IMR-90 (cell line): ENCODE measurements around the gene ZNF705A. TPM values are rescaled to one million over a fixed set of nuclear protein-coding genes. Genes with fewer than 3 reads are reported as not detected.

Experiments
- ATAC-seq: fragments of 200-7000 bp; cut with Tn5 transposase; 2 replicates; pipeline ENCODE4 v1.9.1; 2020; ENCODE audit warnings: low read depth, mild to moderate bottlenecking, moderate library complexity
- BruUV-seq: library from RNA; stranded (reverse); fragments of 400-500 nt; replicated peaks from 2 replicates; lab custom pipeline; 2021; lab: Mats Ljungman, UMichigan
- CTCF ChIA-PET: fragments of 300-600 bp; formaldehyde crosslinking; extraction: SDS; loops from one replicate; lab custom pipeline; 2021; ENCODE audit warnings: antibody characterized with exemption; lab: Yijun Ruan, JAX
- POLR2A ChIA-PET: fragments of 300-600 bp; sonication (Branson Sonifier 250); formaldehyde crosslinking; loops from one replicate; lab custom pipeline; 2022; ENCODE audit warnings: antibody characterized with exemption; ENCODE audit not compliant: unreplicated experiment; lab: Charles Lee
- DNase-seq: peaks from one replicate; pipeline ENCODE4 v3.0.0; 2013
- H2AFZ ChIP-seq: replicated peaks from 2 replicates; pipeline ENCODE3; 2013; ENCODE audit warnings: low read length, mild to moderate bottlenecking; ENCODE audit not compliant: poor library complexity
- H2AK5ac ChIP-seq: 2 replicates; pipeline ENCODE4 v1.6.1; 2013; ENCODE audit warnings: low read depth, low read length, inconsistent platforms
- H2AK9ac ChIP-seq: replicated peaks from 2 replicates; pipeline ENCODE3; 2013; ENCODE audit warnings: mild to moderate bottlenecking, low read depth, low read length, moderate library complexity; ENCODE audit not compliant: poor library complexity
- H2BK120ac ChIP-seq: 2 replicates; pipeline ENCODE4 v1.6.1; 2013; ENCODE audit warnings: low read depth, low read length, inconsistent platforms
- H2BK15ac ChIP-seq: 3 replicates; pipeline ENCODE4 v1.6.1; 2013; ENCODE audit warnings: low read depth, low read length, inconsistent platforms
- H2BK20ac ChIP-seq: 2 replicates; pipeline ENCODE4 v1.6.1; 2013; ENCODE audit warnings: low read depth, mild to moderate bottlenecking, inconsistent platforms, low read length, moderate library complexity
- H2BK5ac ChIP-seq: 2 replicates; pipeline ENCODE4 v1.6.1; 2013; ENCODE audit warnings: mild to moderate bottlenecking, low read depth, low read length, inconsistent platforms; ENCODE audit not compliant: poor library complexity, severe bottlenecking
- H3K14ac ChIP-seq: replicated peaks from 2 replicates; pipeline ENCODE4 v1.6.1; 2013; ENCODE audit warnings: low read depth, low read length, inconsistent platforms
- H3K18ac ChIP-seq: 2 replicates; pipeline ENCODE4 v1.6.1; 2013; ENCODE audit warnings: low read depth, low read length, control low read depth
- H3K23ac ChIP-seq: 2 replicates; pipeline ENCODE4 v1.6.1; 2013; ENCODE audit warnings: low read depth, low read length, inconsistent platforms
- H3K27ac ChIP-seq: 2 replicates; pipeline ENCODE4 v1.5.1; 2013; ENCODE audit warnings: mild to moderate bottlenecking, control low read depth, low read length; ENCODE audit not compliant: insufficient read depth
- H3K27me3 ChIP-seq: 2 replicates; pipeline ENCODE4 v1.6.1; 2013; ENCODE audit warnings: low read length; ENCODE audit not compliant: control insufficient read depth, insufficient read depth
- H3K36me3 ChIP-seq: 2 replicates; pipeline ENCODE4 v1.6.1; 2013; ENCODE audit warnings: low read length, mixed read lengths; ENCODE audit not compliant: control insufficient read depth, insufficient read depth
- H3K4ac ChIP-seq: 2 replicates; pipeline ENCODE4 v1.6.1; 2013; ENCODE audit warnings: low read depth, low read length, inconsistent platforms
- H3K4me1 ChIP-seq: 2 replicates; pipeline ENCODE4 v1.6.1; 2013; ENCODE audit warnings: low read length, mixed read lengths; ENCODE audit not compliant: control insufficient read depth, insufficient read depth
- H3K4me2 ChIP-seq: 2 replicates; pipeline ENCODE4 v1.6.1; 2013; ENCODE audit warnings: low read depth, mild to moderate bottlenecking, control low read depth, low read length, moderate library complexity
- H3K4me3 ChIP-seq: 2 replicates; pipeline ENCODE4 v1.5.1; 2013; ENCODE audit warnings: low read depth, mild to moderate bottlenecking, control low read depth, low read length, moderate library complexity; ENCODE audit not compliant: insufficient read depth
- H3K56ac ChIP-seq: 2 replicates; pipeline ENCODE4 v1.6.1; 2013; ENCODE audit warnings: low read length, inconsistent platforms; ENCODE audit not compliant: insufficient read depth; ENCODE audit errors: extremely low read depth
- H3K79me1 ChIP-seq, 2 experiments: 2 replicates each; pipeline ENCODE4 v1.6.1; 2013; ENCODE audit warnings: low read length in 2 of 2, inconsistent platforms in 1 of 2, low read depth in 1 of 2
- H3K9ac ChIP-seq: 2 replicates; pipeline ENCODE4 v1.6.1; 2013; ENCODE audit warnings: low read depth, low read length, control low read depth
- H3K9me1 ChIP-seq: 2 replicates; pipeline ENCODE4 v1.6.1; 2013; ENCODE audit warnings: low read length, inconsistent platforms; ENCODE audit not compliant: insufficient read depth
- H3K9me3 ChIP-seq: 2 replicates; pipeline ENCODE4 v1.6.1; 2013; ENCODE audit warnings: low read length; ENCODE audit not compliant: control insufficient read depth, insufficient read depth
- H4K20me1 ChIP-seq: 2 replicates; pipeline ENCODE4 v1.6.1; 2013; ENCODE audit warnings: low read length, inconsistent platforms; ENCODE audit not compliant: insufficient read depth
- H4K5ac ChIP-seq: 2 replicates; pipeline ENCODE4 v1.6.1; 2013; ENCODE audit warnings: mild to moderate bottlenecking, low read depth, low read length, control low read depth
- H4K8ac ChIP-seq, 2 experiments: 2 replicates each; pipeline ENCODE4 v1.6.1; 2013; ENCODE audit warnings: low read depth in 2 of 2, low read length in 2 of 2, control low read depth in 1 of 2, inconsistent platforms in 1 of 2
- H4K91ac ChIP-seq: 2 replicates; pipeline ENCODE4 v1.6.1; 2013; ENCODE audit warnings: low read depth, low read length, inconsistent platforms; ENCODE audit not compliant: insufficient read depth
- BHLHE40 ChIP-seq: fragments of 150-350 bp; IDR thresholded peaks from 2 replicates; pipeline ENCODE4 v1.6.1; 2016; ENCODE audit warnings: mild to moderate bottlenecking, low read depth, low read length
- CEBPB ChIP-seq: IDR thresholded peaks from 2 replicates; pipeline ENCODE4 v1.6.1; 2012; ENCODE audit warnings: low read depth, low read length, improper control_type of control experiment
- CHD1 ChIP-seq: IDR thresholded peaks from 2 replicates; pipeline ENCODE4 v1.6.1; 2012; ENCODE audit warnings: low read depth, low read length, improper control_type of control experiment
- CTCF ChIP-seq: conservative IDR thresholded peaks from 2 replicates; pipeline ENCODE4 v1.5.1; 2012; ENCODE audit warnings: mild to moderate bottlenecking, low read depth, low read length, improper control_type of control experiment
- ELK1 ChIP-seq: fragments of 150-350 bp; IDR thresholded peaks from 2 replicates; pipeline ENCODE4 v1.6.1; 2016; ENCODE audit warnings: low read depth, mild to moderate bottlenecking, low read length, moderate library complexity, borderline replicate concordance
- FOS ChIP-seq: fragments of 150-350 bp; IDR thresholded peaks from 2 replicates; pipeline ENCODE4 v1.6.1; 2016; ENCODE audit warnings: low read depth, low read length
- MAFK ChIP-seq: IDR thresholded peaks from 2 replicates; pipeline ENCODE4 v1.6.1; 2012; ENCODE audit warnings: low read depth, low read length, improper control_type of control experiment
- MAZ ChIP-seq: IDR thresholded peaks from 2 replicates; pipeline ENCODE4 v1.6.1; 2012; ENCODE audit warnings: low read depth, mild to moderate bottlenecking, low read length, improper control_type of control experiment, moderate library complexity, borderline replicate concordance
- MXI1 ChIP-seq: IDR thresholded peaks from 2 replicates; pipeline ENCODE4 v1.6.1; 2012; ENCODE audit warnings: low read depth, mild to moderate bottlenecking, low read length, moderate library complexity, borderline replicate concordance
- NFE2L2 ChIP-seq: fragments of 150-350 bp; IDR thresholded peaks from 2 replicates; pipeline ENCODE4 v1.6.1; 2016; ENCODE audit warnings: low read depth, mild to moderate bottlenecking, low read length
- POLR2A ChIP-seq: IDR thresholded peaks from 2 replicates; pipeline ENCODE4 v1.6.1; 2012; ENCODE audit warnings: mild to moderate bottlenecking, low read depth, low read length
- RAD21 ChIP-seq: IDR thresholded peaks from 2 replicates; pipeline ENCODE4 v1.6.1; 2012; ENCODE audit warnings: low read length, improper control_type of control experiment
- RCOR1 ChIP-seq: IDR thresholded peaks from 2 replicates; pipeline ENCODE4 v1.6.1; 2012; ENCODE audit warnings: mild to moderate bottlenecking, low read length, improper control_type of control experiment; ENCODE audit not compliant: insufficient replicate concordance
- RFX5 ChIP-seq: IDR thresholded peaks from 2 replicates; pipeline ENCODE4 v1.8.0; 2012; ENCODE audit warnings: low read depth, mild to moderate bottlenecking, low read length, moderate library complexity
- SMC3 ChIP-seq: fragments of 150-350 bp; IDR thresholded peaks from 2 replicates; pipeline ENCODE4 v1.6.1; 2016; ENCODE audit warnings: low read depth, mild to moderate bottlenecking, antibody characterized with exemption, low read length, moderate library complexity
- USF2 ChIP-seq: fragments of 150-350 bp; IDR thresholded peaks from 2 replicates; pipeline ENCODE4 v1.6.1; 2017; ENCODE audit warnings: mild to moderate bottlenecking, antibody characterized with exemption, low read length, low read depth
- WGBS, 2 experiments: methylation state at CpG; one replicate each; pipeline versions ENCODE4 v1.1.5 to v1.1.7; 2013; ENCODE audit warnings: missing lambda C conversion rate in 2 of 2; ENCODE audit not compliant: insufficient read length in 1 of 2; ENCODE audit errors: extremely low coverage in 2 of 2; 5-methylcytosine and 5-hydroxymethylcytosine counted together
- dilution Hi-C: fragments of 300-500 bp; cut with HindIII; formaldehyde crosslinking; loops from one replicate; pipeline ENCODE4 v1.14.3; 2018; ENCODE audit warnings: low sequenced_read_pairs; ENCODE audit not compliant: unreplicated experiment
- in situ Hi-C: fragments of 300-500 bp; cut with MboI; formaldehyde crosslinking; loops from 3 replicates; pipeline ENCODE4 v1.14.3; 2019; ENCODE audit warnings: low sequenced_read_pairs, inconsistent platforms, mixed read lengths
- intact Hi-C: fragments of 100-400 bp; cut with micrococcal nuclease; formaldehyde crosslinking; loops from 2 replicates; pipeline ENCODE4 v1.10.0; 2022
- polyA plus RNA-seq, 3 experiments: library from polyadenylated mRNA; depleted of rRNA; stranded (reverse); fragments of >200 nt; gene quantifications; 2 replicates each; pipeline ENCODE4 v1.2.3, GENCODE V29; 2012; ENCODE audit warnings: low replicate concordance in 1 of 3
- total RNA-seq: library from RNA; depleted of rRNA; stranded (reverse); fragments of >200 nt; gene quantifications from 2 replicates; pipeline ENCODE4 v1.2.3, GENCODE V29; 2012

ZNF705A gene
- total and polyA plus RNA-seq, 2 of the 4 experiments (the other 2 are of a cell fraction), result not detected

- no TSS peak for BruUV-seq
- Histone ChIP-seq H2BK120ac (no peak overlapping the region), H3K79me1 (no peaks in the 10 kb centered on the region), H3K9ac (no peak overlapping the region), H3K4me1 (no peaks in the 10 kb centered on the region; the same call in 1 of the 2 replicates), H2AK5ac (no peak overlapping the region), H2AK9ac (no peak overlapping the region), H4K8ac (no peak overlapping the region), H3K27ac (no peak overlapping the region), H2BK20ac (no peak overlapping the region), H3K27me3 (no peaks in the 10 kb centered on the region), H3K4ac (no peak overlapping the region), H3K18ac (no peak overlapping the region), H4K20me1 (no peaks in the 10 kb centered on the region), H2BK5ac (no peak overlapping the region), H3K14ac (no peak overlapping the region), H2BK15ac (no peak overlapping the region), H3K56ac (no peak overlapping the region), H4K91ac (no peak overlapping the region), H3K9me1 (no peaks in the 10 kb centered on the region), H3K4me2 (no peak overlapping the region), H3K36me3 (no peaks in the 10 kb centered on the region), H3K4me3 (no peak overlapping the region), H2AFZ (no peak overlapping the region), H3K9me3 (peaks cover 2% of the 10 kb centered on the region; the same call in 1 of the 2 replicates), H3K23ac (no peak overlapping the region), H4K5ac (no peak overlapping the region)
- intact Hi-C loops (no loop called here), in situ Hi-C loops (no loop called here), dilution Hi-C loops (no loop called here)
- CTCF ChIA-PET, result no interaction called here
- TF ChIP-seq SMC3, result no peak
- no peak for TF ChIP-seq CHD1
- no peak for TF ChIP-seq BHLHE40
- no peak for TF ChIP-seq CTCF
- no peak for TF ChIP-seq CEBPB
- TF ChIP-seq RAD21, result no peak
- no peak for TF ChIP-seq MAFK
- TF ChIP-seq RFX5, result no peak
- no peak for TF ChIP-seq USF2
- no peak for TF ChIP-seq MXI1
- TF ChIP-seq NFE2L2, result no peak
- no peak for TF ChIP-seq ELK1
- TF ChIP-seq RCOR1, result no peak
- no peak for TF ChIP-seq FOS
- TF ChIP-seq POLR2A, result no peak
- no peak for TF ChIP-seq MAZ
- ATAC-seq (no peak), DNase-seq (no peak)
- POLR2A ChIA-PET, result no interaction called here
- 96% methylated on average over 4 of the region's 8 CpGs; no CpG with 5 or more reads in 1 of the 2 experiments for WGBS, 2 experiments
These were observed 69.5 kb downstream of the ZNF705A start for GRCh38 chr12:8226355-8226754.
